Prostate gland (tissue), 2 donors: ENCODE results near the gene UBR3. TPM values are rescaled to one million over a fixed set of nuclear protein-coding genes. Genes with fewer than 3 reads are reported as not detected.
A peak's percentile ranks its signal among the peaks of the same experiment; 100 is the strongest.

ENCODE experiments used
- DNase-seq: peaks from one replicate; pipeline ENCODE4 v3.0.0-alpha.2; 2019; ENCODE audit warnings: low spot score
- H3K27ac ChIP-seq, 2 donors: fragments of 200-600 bp; sonication (generic); 2 replicates each; pipeline ENCODE4 v1.5.1; 2017 to 2019
- H3K27me3 ChIP-seq: fragments of 200-600 bp; sonication (generic); replicated peaks from 2 replicates; pipeline ENCODE4 v1.5.1; 2019; ENCODE audit not compliant: insufficient read depth
- H3K36me3 ChIP-seq, 2 donors: fragments of 200-600 bp; sonication (generic); 1 replicate in 1 of 2; 2 replicates in 1 of 2; pipeline versions ENCODE4 v1.5.1 to v1.8.1; 2017 to 2019
- H3K4me1 ChIP-seq: fragments of 200-600 bp; sonication (generic); replicated peaks from 2 replicates; pipeline ENCODE4 v1.5.1; 2019
- H3K4me3 ChIP-seq, 2 donors: fragments of 200-600 bp; sonication (generic); 2 replicates each; pipeline ENCODE4 v1.5.1; 2017 to 2019
- H3K9me3 ChIP-seq: fragments of 200-600 bp; sonication (generic); 2 replicates; pipeline ENCODE4 v1.5.1; 2017
- CTCF ChIP-seq, 4 experiments: fragments of 200-600 bp in 2 of 4; fragments of 450-650 bp in 2 of 4; sonication (generic) in 2 of 4; IDR thresholded peaks; 1 replicate in 3 of 4; 2 replicates in 1 of 4; pipeline ENCODE4 v1.5.1; 2016 to 2019; ENCODE audit warnings: antibody characterized with exemption in 4 of 4, mild to moderate bottlenecking in 2 of 4, moderate library complexity in 2 of 4
- POLR2A ChIP-seq: fragments of 450-650 bp; IDR thresholded peaks from one replicate; pipeline ENCODE4 v1.6.1; 2016; ENCODE audit warnings: antibody characterized with exemption, mild to moderate bottlenecking
- POLR2AphosphoS5 ChIP-seq: sonication (generic); formaldehyde crosslinking; IDR thresholded peaks from one replicate; pipeline ENCODE4 v1.6.1; 2017; ENCODE audit warnings: antibody characterized with exemption
- WGBS: methylation state at CpG from one replicate; pipeline ENCODE4 v1.1.5; 2018; 5-methylcytosine and 5-hydroxymethylcytosine counted together
- intact Hi-C: fragments of 100-400 bp; cut with DNase I; formaldehyde crosslinking; loops from one replicate; pipeline ENCODE4 v1.14.2; 2022
- total RNA-seq, 2 donors: library from RNA; depleted of rRNA; stranded (reverse); fragments of >200 nt; gene quantifications; one replicate each; pipeline ENCODE4 v1.1.0, GENCODE V29; 2016

Gene UBR3
- total RNA-seq, 2 donors from 2014 or later, result 41.1 to 89.9 TPM

GRCh38 chr2:169871994-169872393, 44.7 kb downstream of the UBR3 start:
- H3K27ac ChIP-seq, result no peak overlapping the region
- no peaks in the 10 kb centered on the region for H3K36me3 ChIP-seq
- no peaks in the 10 kb centered on the region for H3K27me3 ChIP-seq
- no peaks in the 10 kb centered on the region for H3K4me1 ChIP-seq
- 88% methylated on average over 1 of the region's 1 CpG for WGBS
- H3K4me3 ChIP-seq, result no peak overlapping the region
- intact Hi-C loops, result no loop called here
- no peaks in the 10 kb centered on the region for H3K9me3 ChIP-seq
- no peak for TF ChIP-seq POLR2A
- no peak for TF ChIP-seq POLR2AphosphoS5
- TF ChIP-seq CTCF (IDR thresholded peaks at IDR 0.05), result no peak
- no peak for DNase-seq

- H3K9me3 ChIP-seq, result no peaks in the 10 kb centered on the region
- intact Hi-C loops, result no loop called here
- no peaks in the 10 kb centered on the region for H3K4me1 ChIP-seq
- H3K4me3 ChIP-seq, result no peak overlapping the region
- no peaks in the 10 kb centered on the region for H3K36me3 ChIP-seq
- no peaks in the 10 kb centered on the region for H3K27me3 ChIP-seq
- TF ChIP-seq POLR2A, result no peak
- TF ChIP-seq POLR2AphosphoS5, result no peak
- peak in 2 of 4 experiments; percentile 32 to 37 for TF ChIP-seq CTCF (IDR thresholded peaks at IDR 0.05)
- DNase-seq, result no peak
- H3K27ac ChIP-seq, result no peak overlapping the region
Measured at GRCh38 chr2:169877398-169877797, 50.1 kb downstream of the UBR3 start.

- no peaks in the 10 kb centered on the region for H3K27me3 ChIP-seq
- H3K4me1 ChIP-seq, result no peaks in the 10 kb centered on the region
- intact Hi-C loops, result no loop called here
- 76% methylated on average over 1 of the region's 1 CpG for WGBS
- H3K27ac ChIP-seq, result no peak overlapping the region
- TF ChIP-seq POLR2AphosphoS5 (no peak), POLR2A (no peak), CTCF (IDR thresholded peaks at IDR 0.05) (no peak)
- H3K9me3 ChIP-seq, result no peaks in the 10 kb centered on the region
- no peaks in the 10 kb centered on the region for H3K36me3 ChIP-seq
- no peak overlapping the region for H3K4me3 ChIP-seq
- DNase-seq, result no peak
Measured at GRCh38 chr2:169887120-169887519, 59.9 kb downstream of the UBR3 start.

GRCh38 chr2:169891593-169892298, 64.5 kb downstream of the UBR3 start:
- intact Hi-C loops, result no loop called here
- Histone ChIP-seq H3K9me3 (no peaks in the 10 kb centered on the region), H3K27me3 (no peaks in the 10 kb centered on the region), H3K27ac (no peak overlapping the region), H3K4me1 (no peaks in the 10 kb centered on the region), H3K36me3 (no peaks in the 10 kb centered on the region), H3K4me3 (no peak overlapping the region)
- no peak for DNase-seq
- TF ChIP-seq POLR2AphosphoS5 (no peak), CTCF (IDR thresholded peaks at IDR 0.05) (no peak), POLR2A (no peak)
- 22% methylated on average over 3 of the region's 3 CpGs for WGBS

- TF ChIP-seq POLR2AphosphoS5 (no peak), POLR2A (no peak), CTCF (IDR thresholded peaks at IDR 0.05) (no peak)
- WGBS, result 45% methylated on average over 1 of the region's 1 CpG
- intact Hi-C loops, result no loop called here
Measured at GRCh38 chr2:169892951-169893350, 65.7 kb downstream of the UBR3 start.

More at GRCh38 chr2:169892951-169893350, 65.7 kb downstream of the UBR3 start:
- no peak overlapping the region for H3K27ac ChIP-seq
- no peaks in the 10 kb centered on the region for H3K4me1 ChIP-seq
- H3K4me3 ChIP-seq, result no peak overlapping the region
- no peak for DNase-seq
- no peaks in the 10 kb centered on the region for H3K9me3 ChIP-seq
- no peaks in the 10 kb centered on the region for H3K27me3 ChIP-seq
- H3K36me3 ChIP-seq, result no peaks in the 10 kb centered on the region
